ENCODE data around the gene EPHA1.
"Not testable (repeated sequence)": the region's sequence is repeated elsewhere in the genome, so short reads cannot be mapped to it uniquely, and the experiment has no call there.

The EPHA1 gene

DNA sequence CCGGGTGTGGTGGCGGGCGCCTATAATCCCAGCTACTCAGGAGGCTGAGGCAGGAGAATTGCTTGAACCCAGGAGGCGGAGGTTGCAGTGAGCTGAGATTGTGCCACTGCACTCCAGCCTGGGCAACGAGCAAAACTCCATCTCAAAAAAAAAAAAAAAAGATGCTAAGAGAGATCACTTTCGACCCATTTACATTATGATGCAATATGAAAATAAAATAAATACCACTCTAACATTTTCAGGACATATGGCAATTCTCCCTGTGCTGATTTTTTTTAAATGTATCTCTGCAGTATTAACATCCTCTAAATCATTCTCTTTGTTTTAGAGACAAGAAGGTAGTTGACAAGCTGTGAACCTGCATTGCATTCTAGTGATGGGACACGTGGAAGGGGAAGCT is 6.6 kb upstream of the EPHA1 start:
- H3K36me3 ChIP-seq (ENCODE audit: insufficient read depth, low read length); H3K9ac ChIP-seq (ENCODE audit: low read length); H3K9me3 ChIP-seq (ENCODE audit: low read length); H3K27ac ChIP-seq (ENCODE audit: low read depth, low read length); H3K4me3 ChIP-seq (ENCODE audit: low read depth in 1 of 2, low read length in 2 of 2); H3K27me3 ChIP-seq (ENCODE audit: control insufficient read depth in 1 of 2, insufficient read depth in 2 of 2, low read length in 2 of 2): not testable (repeated sequence)
- H3K4me1 ChIP-seq (ENCODE audit: insufficient read depth, low read length), result peaks cover 26% of the 10 kb centered on the region

DNA sequence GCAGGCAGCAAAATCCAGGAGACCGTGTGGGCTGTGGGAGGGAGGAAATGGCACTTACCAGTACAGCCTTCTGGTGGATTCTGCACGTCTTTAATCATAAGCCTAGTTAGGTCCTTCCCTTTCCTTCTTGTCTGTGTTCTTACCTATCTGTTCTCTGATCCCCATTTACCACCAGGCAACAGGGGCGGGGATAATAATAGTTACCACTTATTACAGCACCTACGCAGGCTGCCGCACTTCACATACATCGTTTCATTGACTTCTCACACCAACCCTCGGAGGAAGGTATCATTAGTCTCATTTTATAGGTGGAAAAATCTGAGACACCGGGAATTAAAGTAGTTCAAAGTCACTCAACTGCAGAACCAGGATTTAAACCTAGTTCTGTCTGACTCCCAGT is 4.5 kb upstream of the EPHA1 start:
- Histone ChIP-seq H3K9ac (ENCODE audit: low read length) (no peak overlapping the region), H3K36me3 (ENCODE audit: insufficient read depth, low read length) (no peaks in the 10 kb centered on the region), H3K27ac (ENCODE audit: low read depth, low read length) (no peak overlapping the region), H3K27me3 (ENCODE audit: control insufficient read depth in 1 of 2, insufficient read depth in 2 of 2, low read length in 2 of 2) (no peaks in the 10 kb centered on the region), H3K4me1 (ENCODE audit: insufficient read depth, low read length) (peaks cover 37% of the 10 kb centered on the region), H3K4me3 (ENCODE audit: low read depth in 1 of 2, low read length in 2 of 2) (no peak overlapping the region), H3K9me3 (ENCODE audit: low read length) (no peaks in the 10 kb centered on the region)

DNA sequence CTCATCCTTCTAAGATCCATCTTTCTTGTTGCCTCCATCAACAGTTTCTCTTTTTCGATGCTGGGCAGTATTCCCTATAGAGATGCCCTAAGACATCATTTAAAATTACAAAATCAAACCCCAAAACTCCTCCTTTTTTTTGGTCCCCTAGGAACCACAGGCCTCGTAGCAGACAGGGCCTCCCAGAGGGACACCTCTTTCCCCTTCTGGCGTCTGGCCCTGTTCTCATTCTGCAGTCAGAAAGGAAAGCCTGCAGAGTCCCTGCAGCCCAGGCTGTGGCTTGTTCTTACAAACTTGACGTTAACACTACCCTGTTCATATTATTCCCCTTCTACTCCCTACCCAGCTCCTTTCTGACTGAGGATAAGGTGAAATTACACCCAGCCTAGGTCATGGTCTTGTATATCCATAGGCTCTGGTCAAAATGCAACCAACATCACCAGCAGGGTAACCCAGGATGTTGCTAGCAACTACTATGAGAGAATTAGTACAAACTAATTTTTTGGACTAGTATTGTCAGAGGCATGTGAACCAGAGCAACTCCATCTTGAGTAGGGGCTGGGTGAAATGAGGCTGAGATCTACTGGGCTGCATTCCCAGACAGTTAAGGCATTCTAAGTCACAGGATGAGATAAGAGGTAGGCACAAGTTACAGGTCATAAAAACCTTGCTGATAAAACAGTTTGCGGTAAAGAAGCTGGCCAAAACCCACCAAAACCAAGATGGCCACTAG is 3.5 kb upstream of the EPHA1 start:
- Histone ChIP-seq H3K9me3 (ENCODE audit: low read length) (no peaks in the 10 kb centered on the region), H3K36me3 (ENCODE audit: insufficient read depth, low read length) (no peaks in the 10 kb centered on the region), H3K27me3 (ENCODE audit: control insufficient read depth in 1 of 2, insufficient read depth in 2 of 2, low read length in 2 of 2) (no peaks in the 10 kb centered on the region), H3K9ac (ENCODE audit: low read length) (no peak overlapping the region), H3K27ac (ENCODE audit: low read depth, low read length) (no peak overlapping the region), H3K4me3 (ENCODE audit: low read depth in 1 of 2, low read length in 2 of 2) (no peak overlapping the region), H3K4me1 (ENCODE audit: insufficient read depth, low read length) (peaks cover 37% of the 10 kb centered on the region)

DNA sequence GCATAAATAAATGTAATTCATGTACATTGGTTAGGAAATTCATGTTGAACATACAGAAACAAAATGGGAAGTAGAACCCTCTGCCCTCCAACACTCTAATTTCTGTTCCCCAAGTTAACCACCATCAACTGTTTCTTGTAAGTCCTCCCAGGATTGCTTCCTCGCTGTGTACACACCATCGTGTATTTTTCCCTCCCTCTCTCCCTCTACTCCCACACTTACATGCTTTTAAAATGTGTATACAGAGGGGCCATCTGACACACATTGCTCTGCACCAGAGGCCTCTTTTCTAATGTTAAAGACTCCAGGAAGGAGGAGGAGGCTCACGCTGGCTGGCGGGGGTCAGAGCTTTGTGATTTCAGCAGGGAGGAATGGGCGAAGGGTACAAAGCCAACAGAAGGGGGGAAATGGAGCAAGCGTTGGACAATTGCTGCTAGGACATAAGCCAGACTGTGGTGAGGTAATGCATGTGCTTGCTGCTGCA is 1.9 kb upstream of the EPHA1 start:
- Histone ChIP-seq H3K4me3 (ENCODE audit: low read depth in 1 of 2, low read length in 2 of 2) (no peak overlapping the region), H3K4me1 (ENCODE audit: insufficient read depth, low read length) (peaks cover 29% of the 10 kb centered on the region), H3K36me3 (ENCODE audit: insufficient read depth, low read length) (no peaks in the 10 kb centered on the region), H3K9me3 (ENCODE audit: low read length) (no peaks in the 10 kb centered on the region), H3K9ac (ENCODE audit: low read length) (no peak overlapping the region), H3K27me3 (ENCODE audit: control insufficient read depth in 1 of 2, insufficient read depth in 2 of 2, low read length in 2 of 2) (no peaks in the 10 kb centered on the region), H3K27ac (ENCODE audit: low read depth, low read length) (no peak overlapping the region)

DNA sequence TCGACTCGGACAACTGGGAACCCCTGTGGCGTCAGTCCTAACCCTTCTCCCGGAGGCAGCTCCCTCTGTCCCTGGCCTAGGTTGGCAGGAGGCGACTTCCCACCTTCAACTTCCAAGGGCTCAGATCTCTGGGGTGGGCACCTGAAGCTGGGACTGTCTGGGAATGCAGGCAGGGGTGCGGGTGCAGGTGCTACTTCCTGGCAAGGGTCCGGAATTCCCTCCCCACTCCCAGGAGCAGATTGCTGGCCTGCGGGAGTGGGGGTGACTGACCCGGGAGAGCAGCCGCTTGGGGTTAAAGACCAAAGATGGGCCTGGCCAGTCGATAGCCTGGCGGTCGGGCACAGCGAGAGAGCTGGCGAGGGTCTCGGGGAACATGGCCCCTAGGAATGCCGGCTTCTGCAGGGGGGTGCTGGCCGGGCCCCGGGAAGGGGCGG is 387 bp downstream of the EPHA1 start:
- Histone ChIP-seq H3K27me3 (ENCODE audit: control insufficient read depth in 1 of 2, insufficient read depth in 2 of 2, low read length in 2 of 2) (no peaks in the 10 kb centered on the region), H3K4me1 (ENCODE audit: insufficient read depth, low read length) (peaks cover 29% of the 10 kb centered on the region), H3K27ac (ENCODE audit: low read depth, low read length) (no peak overlapping the region), H3K9ac (ENCODE audit: low read length) (no peak overlapping the region), H3K36me3 (ENCODE audit: insufficient read depth, low read length) (no peaks in the 10 kb centered on the region), H3K9me3 (ENCODE audit: low read length) (no peaks in the 10 kb centered on the region), H3K4me3 (ENCODE audit: low read depth in 1 of 2, low read length in 2 of 2) (no peak overlapping the region)

DNA sequence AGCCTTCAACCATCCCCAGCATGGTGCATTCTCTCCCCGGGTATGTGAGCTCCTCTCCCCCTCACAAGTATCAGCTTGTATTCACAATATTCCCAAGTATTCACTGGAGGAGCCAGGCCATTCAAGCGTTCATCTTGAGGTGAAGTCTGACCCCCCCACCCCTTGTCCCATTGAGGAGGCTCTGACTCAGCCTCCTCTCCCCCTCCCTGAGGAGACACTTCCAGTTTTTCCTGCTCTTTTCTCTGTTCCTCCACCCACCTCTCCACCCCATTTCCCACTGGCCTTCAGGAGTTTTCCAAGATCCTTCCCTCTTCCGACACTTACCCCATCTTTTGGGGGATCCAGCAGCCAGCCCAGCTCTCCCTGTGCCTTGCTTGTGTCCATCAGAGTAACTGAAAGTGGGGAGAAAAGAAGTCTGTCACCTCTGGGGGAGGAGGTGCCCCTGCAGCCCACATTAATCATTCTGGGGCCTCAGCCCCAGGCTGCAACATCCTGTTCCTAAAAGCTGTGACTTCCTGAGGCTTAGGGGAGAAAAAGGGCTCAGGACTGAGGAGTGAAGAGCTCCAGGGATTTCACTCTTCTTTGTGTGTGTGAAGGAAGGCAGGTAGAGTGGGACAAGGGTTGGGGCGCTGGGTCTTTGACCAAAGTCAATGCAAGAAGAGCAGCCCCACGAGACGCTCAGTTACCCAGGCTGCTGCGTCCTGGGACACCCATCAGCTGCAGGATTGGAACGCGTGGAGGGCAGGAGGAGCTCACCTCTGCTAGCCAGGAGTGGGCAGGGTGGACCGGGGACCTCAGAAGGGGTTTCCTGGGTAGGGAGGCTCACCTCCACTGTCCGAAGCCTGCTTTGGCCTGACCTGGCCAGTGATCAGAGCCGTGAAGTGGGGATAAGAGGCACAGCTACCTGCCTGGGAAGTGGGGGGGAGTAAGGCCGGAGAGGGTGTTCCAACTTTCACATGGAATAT is 1.1 kb downstream of the EPHA1 start:
- Histone ChIP-seq H3K9ac (ENCODE audit: low read length) (no peak overlapping the region), H3K27ac (ENCODE audit: low read depth, low read length) (no peak overlapping the region), H3K4me3 (ENCODE audit: low read depth in 1 of 2, low read length in 2 of 2) (no peak overlapping the region), H3K4me1 (ENCODE audit: insufficient read depth, low read length) (peaks cover 29% of the 10 kb centered on the region), H3K27me3 (ENCODE audit: control insufficient read depth in 1 of 2, insufficient read depth in 2 of 2, low read length in 2 of 2) (no peaks in the 10 kb centered on the region), H3K36me3 (ENCODE audit: insufficient read depth, low read length) (no peaks in the 10 kb centered on the region), H3K9me3 (ENCODE audit: low read length) (no peaks in the 10 kb centered on the region)

DNA sequence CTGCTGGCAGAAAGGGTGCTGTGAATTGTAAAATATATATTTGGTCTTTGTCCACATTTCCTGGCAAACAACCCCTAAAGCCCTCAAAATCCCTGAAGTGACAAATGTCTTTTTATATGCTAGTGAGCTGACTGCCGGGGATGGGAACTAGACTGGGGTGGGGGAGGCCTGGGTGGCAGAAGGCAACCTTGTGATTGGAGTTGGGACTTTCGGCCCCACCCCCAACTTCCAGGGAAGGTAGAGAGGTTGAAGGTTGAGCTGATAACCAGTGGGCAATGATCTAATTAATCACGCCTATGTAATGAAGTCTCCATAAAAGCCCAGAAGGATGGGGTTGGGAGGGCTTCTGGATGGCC is 2.7 kb downstream of the EPHA1 start:
- no peak overlapping the region for H3K9ac ChIP-seq (ENCODE audit: low read length)
- no peaks in the 10 kb centered on the region for H3K36me3 ChIP-seq (ENCODE audit: insufficient read depth, low read length)
- peaks cover 16% of the 10 kb centered on the region for H3K4me1 ChIP-seq (ENCODE audit: insufficient read depth, low read length)
- no peak overlapping the region for H3K27ac ChIP-seq (ENCODE audit: low read depth, low read length)
- H3K27me3 ChIP-seq (ENCODE audit: control insufficient read depth in 1 of 2, insufficient read depth in 2 of 2, low read length in 2 of 2), result no peaks in the 10 kb centered on the region
- H3K9me3 ChIP-seq (ENCODE audit: low read length), result no peaks in the 10 kb centered on the region
- H3K4me3 ChIP-seq (ENCODE audit: low read depth in 1 of 2, low read length in 2 of 2), result no peak overlapping the region

DNA sequence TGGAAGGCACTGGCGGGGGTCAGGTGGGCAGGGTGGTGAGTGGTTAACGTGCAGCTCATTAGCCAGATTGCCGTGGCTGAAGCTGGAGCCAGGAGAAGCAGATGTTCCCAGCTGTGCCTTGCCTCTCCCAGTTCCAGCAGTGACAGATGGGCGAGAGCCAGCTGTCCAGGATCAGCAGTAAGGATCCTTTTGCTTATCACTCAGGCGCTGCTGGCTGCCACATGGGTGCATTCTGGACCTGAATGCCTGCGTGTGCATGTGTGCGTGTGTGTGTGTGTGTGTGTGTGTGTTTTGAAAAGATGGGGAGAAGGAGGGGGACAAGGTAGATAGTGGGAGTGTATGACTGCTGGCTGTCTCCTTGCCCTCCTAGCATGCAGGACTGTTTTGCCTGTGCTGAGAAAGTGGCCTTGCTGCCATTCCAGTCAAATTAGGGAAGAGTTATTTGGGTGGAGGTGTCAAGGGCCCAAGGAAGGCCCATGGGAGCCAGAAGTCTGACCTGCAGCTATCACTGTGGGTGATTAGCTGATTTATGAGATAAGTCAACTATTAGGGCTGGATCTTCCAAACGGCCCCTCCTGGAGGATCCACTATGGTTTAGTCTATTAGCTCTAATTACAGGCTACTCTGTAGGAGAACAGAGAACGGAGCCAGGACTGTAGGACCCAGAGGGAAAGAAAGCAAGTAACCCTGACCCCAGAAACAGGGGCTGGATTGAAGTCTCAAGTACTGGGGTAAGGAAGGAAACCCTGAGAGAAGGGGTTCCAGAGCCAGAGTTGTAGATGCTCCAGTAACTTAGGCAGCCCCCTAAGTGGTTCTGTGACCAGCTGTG is 3.3 kb downstream of the EPHA1 start:
- no peaks in the 10 kb centered on the region for H3K36me3 ChIP-seq (ENCODE audit: insufficient read depth, low read length)
- no peaks in the 10 kb centered on the region for H3K27me3 ChIP-seq (ENCODE audit: control insufficient read depth in 1 of 2, insufficient read depth in 2 of 2, low read length in 2 of 2)
- no peaks in the 10 kb centered on the region for H3K9me3 ChIP-seq (ENCODE audit: low read length)
- no peak overlapping the region for H3K27ac ChIP-seq (ENCODE audit: low read depth, low read length)
- peaks cover 13% of the 10 kb centered on the region for H3K4me1 ChIP-seq (ENCODE audit: insufficient read depth, low read length)
- no peak overlapping the region for H3K4me3 ChIP-seq (ENCODE audit: low read depth in 1 of 2, low read length in 2 of 2)
- no peak overlapping the region for H3K9ac ChIP-seq (ENCODE audit: low read length)

DNA sequence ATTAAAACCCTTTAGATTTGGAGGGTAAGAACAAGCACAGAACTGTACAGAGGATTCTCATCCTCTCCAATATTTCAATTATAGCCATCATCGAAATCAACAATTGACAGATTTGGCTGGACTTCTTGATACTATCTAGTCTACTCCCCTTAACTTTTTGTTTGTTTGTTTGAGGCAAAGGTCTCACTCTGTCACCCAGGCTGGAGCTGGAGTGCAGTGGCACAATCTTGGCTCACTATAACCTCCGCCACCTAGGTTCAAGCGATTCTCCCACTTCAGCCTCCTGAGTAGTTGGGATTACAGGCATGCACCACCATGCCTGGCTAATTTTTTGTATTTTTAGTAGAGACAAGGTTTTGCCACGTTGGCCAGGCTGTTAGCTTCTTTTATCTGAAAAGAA is 6.4 kb downstream of the EPHA1 start:
- not testable (repeated sequence) for H3K36me3 ChIP-seq (ENCODE audit: insufficient read depth, low read length); H3K9me3 ChIP-seq (ENCODE audit: low read length); H3K27ac ChIP-seq (ENCODE audit: low read depth, low read length); H3K4me3 ChIP-seq (ENCODE audit: low read depth in 1 of 2, low read length in 2 of 2); H3K9ac ChIP-seq (ENCODE audit: low read length); H3K4me1 ChIP-seq (ENCODE audit: insufficient read depth, low read length); H3K27me3 ChIP-seq (ENCODE audit: control insufficient read depth in 1 of 2, insufficient read depth in 2 of 2, low read length in 2 of 2)

DNA sequence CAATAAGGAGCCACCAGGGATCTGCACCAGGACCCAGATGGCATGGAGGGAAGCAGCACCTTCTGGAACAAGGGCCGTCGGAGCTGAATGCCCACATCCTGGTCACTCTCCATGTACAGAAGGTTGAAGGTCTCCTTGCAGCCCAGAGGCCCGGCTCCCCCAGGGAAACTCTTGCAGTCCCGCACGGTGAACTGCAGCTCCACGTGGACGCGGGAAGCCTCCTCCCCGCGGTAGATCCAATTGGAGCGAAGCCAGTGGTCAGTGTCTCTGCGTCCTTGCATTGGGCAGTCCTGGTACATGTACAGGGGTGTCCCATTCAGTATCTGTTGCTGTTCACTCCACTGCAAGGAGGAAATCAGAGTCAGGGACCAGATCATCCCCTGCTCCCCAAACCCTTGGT is 7.4 kb downstream of the EPHA1 start:
- Histone ChIP-seq H3K27me3 (ENCODE audit: control insufficient read depth in 1 of 2, insufficient read depth in 2 of 2, low read length in 2 of 2) (no peaks in the 10 kb centered on the region), H3K36me3 (ENCODE audit: insufficient read depth, low read length) (no peaks in the 10 kb centered on the region), H3K27ac (ENCODE audit: low read depth, low read length) (no peak overlapping the region), H3K9me3 (ENCODE audit: low read length) (no peaks in the 10 kb centered on the region), H3K4me3 (ENCODE audit: low read depth in 1 of 2, low read length in 2 of 2) (no peak overlapping the region), H3K9ac (ENCODE audit: low read length) (no peak overlapping the region), H3K4me1 (ENCODE audit: insufficient read depth, low read length) (no peaks in the 10 kb centered on the region)

DNA sequence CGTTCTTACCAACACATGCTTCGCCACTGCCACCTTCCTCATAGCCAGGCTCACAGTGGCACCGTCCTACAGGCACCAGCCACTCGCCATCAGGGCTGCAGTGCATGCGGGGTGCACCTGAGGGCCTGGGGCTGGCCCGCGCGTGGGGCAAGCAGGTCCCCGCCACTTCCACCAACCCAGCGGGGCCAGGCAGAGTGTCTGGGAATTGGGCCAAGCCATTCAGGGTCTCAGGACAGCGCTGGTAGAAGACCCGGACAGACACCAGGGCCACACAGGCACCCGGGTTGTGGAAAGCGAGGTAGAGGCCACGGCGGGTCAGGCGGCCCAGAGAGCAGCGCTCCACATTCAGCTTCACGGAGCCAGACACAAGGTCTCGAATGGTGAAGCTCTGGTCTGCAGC is 9.0 kb downstream of the EPHA1 start:
- Histone ChIP-seq H3K4me1 (ENCODE audit: insufficient read depth, low read length) (peaks cover 4% of the 10 kb centered on the region), H3K27me3 (ENCODE audit: control insufficient read depth in 1 of 2, insufficient read depth in 2 of 2, low read length in 2 of 2) (no peaks in the 10 kb centered on the region), H3K27ac (ENCODE audit: low read depth, low read length) (no peak overlapping the region), H3K4me3 (ENCODE audit: low read depth in 1 of 2, low read length in 2 of 2) (no peak overlapping the region), H3K9ac (ENCODE audit: low read length) (no peak overlapping the region), H3K9me3 (ENCODE audit: low read length) (no peaks in the 10 kb centered on the region), H3K36me3 (ENCODE audit: insufficient read depth, low read length) (no peaks in the 10 kb centered on the region)
